Measurements from ENCODE around the gene ABCB11. TPM values are rescaled to one million over a fixed set of nuclear protein-coding genes. Genes with fewer than 3 reads are reported as not detected.
A peak's percentile ranks its signal among the peaks of the same experiment; 100 is the strongest.
"Not testable (repeated sequence)": the region's sequence is repeated elsewhere in the genome, so short reads cannot be mapped to it uniquely, and the experiment has no call there.

ABCB11 gene
- total RNA-seq, 1 donor from 2014 or later, result 7.9 TPM

DNA sequence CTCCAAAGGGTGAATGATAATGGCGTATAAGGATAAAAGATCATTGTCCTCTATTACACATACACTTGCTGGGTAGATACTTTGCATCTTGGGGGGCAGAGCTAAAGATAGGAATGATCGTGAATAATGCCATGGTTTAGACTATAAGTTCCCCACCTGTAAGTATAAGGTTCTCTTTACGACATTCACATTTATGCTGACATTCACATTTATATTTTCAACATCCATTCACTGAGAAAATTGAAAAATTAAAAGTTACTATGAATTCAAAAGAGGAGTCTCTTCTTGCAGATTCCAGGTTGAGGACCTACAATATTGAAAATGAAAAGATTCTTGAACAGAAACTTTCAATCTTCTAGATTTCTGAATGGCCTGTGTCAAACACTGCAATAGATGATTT, 138.8 kb downstream of the ABCB11 start:
- DNase-seq (ENCODE audit: low spot score), result no peak

DNA sequence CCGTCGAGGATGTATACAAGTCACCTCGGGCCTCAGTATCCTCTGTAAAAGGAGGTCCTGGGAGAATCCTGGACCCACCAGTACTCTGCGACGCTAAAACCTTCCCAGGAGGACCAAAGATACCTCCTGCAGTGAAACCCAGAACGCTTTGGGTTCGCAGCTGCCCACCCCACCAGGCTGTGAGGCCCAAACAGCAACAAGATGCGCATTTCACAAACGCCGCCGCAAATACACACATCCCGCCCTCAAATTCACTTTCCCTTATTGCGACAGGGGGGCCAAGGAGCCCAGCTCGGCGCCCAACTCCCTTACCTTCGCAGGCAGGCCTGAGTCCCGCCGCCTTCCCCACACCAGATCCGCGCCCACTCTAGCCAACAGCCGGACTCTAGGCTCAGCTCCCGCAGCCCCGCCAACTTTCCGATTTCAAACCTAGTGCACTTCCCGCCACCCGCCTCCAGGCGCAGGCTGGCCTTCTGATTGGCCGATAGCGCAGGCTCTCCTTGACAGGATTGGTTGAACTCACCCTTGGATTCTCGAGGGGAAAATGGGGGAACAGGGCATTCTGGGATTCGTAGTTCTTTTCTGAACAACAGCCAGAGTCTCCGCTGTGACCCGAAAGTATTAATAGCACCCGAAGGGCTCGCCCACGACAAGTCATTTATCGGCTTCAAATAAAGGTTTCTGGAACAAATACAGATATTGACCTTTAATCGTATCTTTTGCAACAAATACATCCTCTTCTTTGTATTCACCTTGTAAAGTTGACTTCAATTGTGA, 140.9 kb downstream of the ABCB11 start, which contains the start of gene SPC25:
SPC25 (minus strand) TSS at position 425 of the 777 bp plus-strand sequence. CDS start 911 bp downstream, outside the sequence.
- peak; percentile 96 for DNase-seq (ENCODE audit: low spot score)

DNA sequence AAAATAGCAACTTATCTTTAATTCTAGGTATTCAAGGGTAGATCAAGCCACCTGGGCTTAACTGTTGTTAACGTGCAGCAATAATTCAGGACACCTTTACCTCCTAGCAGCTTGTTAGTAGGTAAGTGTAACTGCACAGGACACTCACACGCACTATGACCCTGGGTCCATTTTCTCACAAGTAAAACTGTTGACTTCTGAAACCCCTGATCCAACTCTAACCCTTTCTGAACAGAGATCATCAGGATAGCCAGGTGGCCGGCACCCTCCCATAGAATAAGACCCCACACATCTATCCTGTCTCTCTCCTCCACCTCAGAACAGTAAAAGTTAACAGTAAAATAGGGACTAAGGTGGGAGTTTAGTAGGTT, 141.5 kb downstream of the ABCB11 start:
- no peak for DNase-seq (ENCODE audit: low spot score)

DNA sequence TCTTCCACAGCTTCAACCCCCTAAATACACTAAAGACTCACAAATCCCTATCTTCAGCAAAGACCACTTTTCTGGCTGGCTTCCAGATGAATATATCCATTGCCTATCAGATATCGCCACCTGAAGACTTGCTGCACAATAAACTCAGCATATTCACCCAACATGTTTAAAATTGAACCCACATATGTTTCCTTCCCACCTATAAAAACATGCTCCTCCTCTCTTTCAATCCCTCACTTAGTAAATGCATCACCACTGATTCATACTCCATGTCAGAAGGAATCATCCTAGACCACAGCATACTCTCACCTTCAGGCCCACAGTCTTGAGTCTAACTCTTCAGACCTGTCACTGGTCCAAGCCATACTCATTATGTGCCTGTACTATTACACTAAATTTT, 146.1 kb downstream of the ABCB11 start:
- no peak for DNase-seq (ENCODE audit: low spot score)

DNA sequence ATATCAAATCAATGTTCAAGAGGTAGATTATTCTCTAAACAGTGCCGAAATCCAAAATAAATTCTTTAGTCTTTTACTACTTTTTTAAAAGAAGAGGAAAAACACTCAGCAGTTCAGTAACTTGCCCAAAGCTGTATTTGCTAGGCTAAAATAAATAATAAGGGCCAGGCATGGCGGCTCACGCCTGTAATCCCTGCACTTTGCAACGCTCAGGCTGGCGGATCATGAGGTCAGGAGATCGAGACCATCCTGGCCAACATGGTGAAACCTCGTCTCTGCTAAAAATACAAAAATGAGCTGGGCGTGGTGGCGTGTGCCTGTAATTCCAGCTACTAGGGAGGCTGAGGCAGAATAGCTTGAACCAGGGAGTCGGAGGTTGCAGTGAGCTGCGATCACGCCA, 149.0 kb downstream of the ABCB11 start:
- DNase-seq (ENCODE audit: low spot score), result not testable (repeated sequence)

DNA sequence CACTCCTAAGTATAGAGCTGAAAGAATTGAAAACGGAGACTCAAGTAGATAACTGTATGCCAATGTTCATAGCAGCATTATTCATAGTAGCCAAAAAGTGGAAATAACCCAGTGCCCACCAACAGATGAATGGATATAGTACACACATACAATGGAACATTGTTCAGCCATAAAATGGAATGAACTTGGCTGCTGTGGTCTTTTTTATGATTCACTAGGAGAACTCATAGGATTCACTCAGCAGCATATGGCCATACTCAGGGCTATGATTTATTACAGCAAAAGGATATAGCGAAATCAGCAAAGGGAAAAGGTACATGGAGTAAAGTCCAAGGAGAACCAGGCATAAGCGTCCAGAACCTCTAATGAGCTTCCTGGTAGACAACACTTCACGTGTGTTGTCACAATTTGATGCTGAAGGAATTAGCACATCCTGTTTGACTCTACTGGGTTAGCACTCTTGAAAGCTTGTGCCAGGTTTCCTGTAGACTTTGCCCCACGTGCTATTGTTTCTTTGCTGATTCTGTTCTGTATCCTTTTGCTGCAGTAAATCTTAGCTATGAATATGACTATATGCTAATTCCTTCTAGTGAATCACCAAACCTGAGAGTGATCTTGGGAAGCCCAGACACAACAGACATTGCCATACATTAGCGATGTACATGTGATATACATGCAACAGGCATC, 156.6 kb downstream of the ABCB11 start:
- no peak for DNase-seq (ENCODE audit: low spot score)

DNA sequence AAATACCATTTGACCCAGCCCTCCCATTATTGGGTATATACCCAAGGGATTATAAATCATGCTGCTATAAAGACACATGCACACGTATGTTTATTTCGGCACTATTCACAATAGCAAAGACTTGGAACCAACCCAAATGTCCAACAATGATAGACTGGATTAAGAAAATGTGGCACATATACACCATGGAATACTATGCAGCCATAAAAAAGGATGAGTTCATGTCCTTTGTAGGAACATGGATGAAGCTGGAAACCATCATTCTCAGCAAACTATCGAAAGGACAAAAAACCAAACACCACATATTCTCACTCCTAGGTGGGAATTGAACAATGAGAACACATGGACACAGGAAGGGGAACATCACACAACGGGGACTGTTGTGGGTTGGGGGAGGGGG, 160.3 kb downstream of the ABCB11 start:
- DNase-seq (ENCODE audit: low spot score), result not testable (repeated sequence)

Other genes with a start within 250 kb of the ABCB11 start
- gene NOSTRIN, start 228.7 kb downstream of the ABCB11 start, total RNA-seq (ENCODE audit: insufficient read depth, low replicate concordance), result 22.9 TPM
- gene SPC25, start 140.9 kb downstream of the ABCB11 start, total RNA-seq (ENCODE audit: insufficient read depth, low replicate concordance), result not detected
- 0.24 TPM for gene G6PC2, start 130.0 kb downstream of the ABCB11 start, total RNA-seq (ENCODE audit: insufficient read depth, low replicate concordance)
- gene DHRS9, start 38.2 kb upstream of the ABCB11 start, total RNA-seq (ENCODE audit: insufficient read depth, low replicate concordance), result 3.1 TPM

All from umbilical cord (tissue), 2 donors.